GM18520 (cell line): ENCODE measurements around the gene SLC25A40.
"Not testable (repeated sequence)": the region's sequence is repeated elsewhere in the genome, so short reads cannot be mapped to it uniquely, and the experiment has no call there.

Source experiments
- ATAC-seq: cut with Tn5 transposase; IDR thresholded peaks from one replicate; pipeline ENCODE4 v1.9.1; 2021; ENCODE audit not compliant: unreplicated experiment

The SLC25A40 gene, protein sequence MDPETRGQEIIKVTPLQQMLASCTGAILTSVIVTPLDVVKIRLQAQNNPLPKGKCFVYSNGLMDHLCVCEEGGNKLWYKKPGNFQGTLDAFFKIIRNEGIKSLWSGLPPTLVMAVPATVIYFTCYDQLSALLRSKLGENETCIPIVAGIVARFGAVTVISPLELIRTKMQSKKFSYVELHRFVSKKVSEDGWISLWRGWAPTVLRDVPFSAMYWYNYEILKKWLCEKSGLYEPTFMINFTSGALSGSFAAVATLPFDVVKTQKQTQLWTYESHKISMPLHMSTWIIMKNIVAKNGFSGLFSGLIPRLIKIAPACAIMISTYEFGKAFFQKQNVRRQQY

DNA sequence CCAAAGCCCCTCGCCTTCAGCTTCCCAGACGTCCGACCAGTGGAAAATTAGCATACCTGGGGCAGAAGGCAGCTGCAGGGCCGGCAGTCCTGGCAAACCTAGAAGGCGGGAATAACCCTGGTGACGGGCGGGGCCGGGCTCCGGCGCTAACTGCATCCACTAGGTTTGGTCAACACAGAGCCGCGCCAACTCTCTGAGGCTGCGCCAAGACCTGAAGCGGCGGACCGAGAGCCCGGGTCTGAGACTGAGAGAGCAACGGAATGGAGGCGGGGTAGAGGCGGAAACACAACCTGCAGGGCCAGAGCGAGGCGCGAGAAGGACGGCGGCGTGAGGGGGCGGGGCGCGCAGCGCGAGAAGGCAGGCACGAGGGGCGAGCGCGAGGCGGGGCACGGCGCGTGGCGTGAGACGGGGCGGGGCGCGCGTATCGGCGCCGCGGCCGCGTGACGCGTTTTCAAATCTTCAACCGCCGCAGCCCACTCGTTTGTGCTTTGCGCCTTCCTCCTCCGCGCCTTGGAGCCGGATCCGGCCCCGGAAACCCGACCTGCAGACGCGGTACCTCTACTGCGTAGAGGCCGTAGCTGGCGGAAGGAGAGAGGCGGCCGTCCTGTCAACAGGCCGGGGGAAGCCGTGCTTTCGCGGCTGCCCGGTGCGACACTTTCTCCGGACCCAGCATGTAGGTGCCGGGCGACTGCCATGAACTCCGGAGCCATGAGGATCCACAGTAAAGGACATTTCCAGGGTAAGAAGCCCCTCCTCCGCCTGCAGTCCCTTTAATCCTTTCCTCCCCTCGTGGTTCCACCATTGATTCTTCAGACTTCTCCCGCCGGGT, at the start of gene SLC25A40, which contains the start of gene DBF4:
TSS of gene SLC25A40 (minus strand) at position 321 of the 829 bp plus-strand sequence. CDS start 17,633 bp downstream, outside the sequence.
TSS of gene DBF4 (plus strand) at position 454 of the 829 bp plus-strand sequence. CDS start at position 694, 240 bp downstream.
- peak; percentile 78 for ATAC-seq

DNA sequence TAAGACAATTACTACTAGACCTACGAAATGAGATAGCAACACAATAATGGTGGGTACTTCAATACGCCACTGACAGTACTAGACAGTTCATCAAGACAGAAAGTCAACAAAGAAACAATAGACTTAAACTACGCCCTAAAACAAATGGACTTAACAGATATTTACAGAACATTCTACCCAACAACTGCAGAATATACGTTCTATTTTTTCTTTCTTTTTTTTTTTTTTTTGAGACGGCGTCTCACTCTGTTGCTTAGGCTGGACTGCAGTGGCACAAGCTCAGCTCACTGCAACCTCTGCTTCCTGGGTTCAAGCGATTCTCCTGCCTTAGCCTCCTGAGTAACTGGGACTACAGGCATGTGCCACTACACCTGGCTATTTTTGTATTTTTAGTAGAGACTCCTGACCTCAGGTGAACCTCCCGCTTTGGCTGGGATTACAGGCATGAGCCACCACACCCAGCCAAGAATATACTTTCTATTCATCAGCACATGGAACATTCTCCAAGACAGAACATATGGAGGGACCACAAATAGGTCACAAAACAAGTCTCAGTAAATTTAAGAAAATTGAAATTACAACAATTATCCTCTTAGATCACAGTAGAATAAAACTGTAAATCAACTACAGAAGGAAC, 46.7 kb upstream of the SLC25A40 start:
- ATAC-seq: not testable (repeated sequence)

DNA sequence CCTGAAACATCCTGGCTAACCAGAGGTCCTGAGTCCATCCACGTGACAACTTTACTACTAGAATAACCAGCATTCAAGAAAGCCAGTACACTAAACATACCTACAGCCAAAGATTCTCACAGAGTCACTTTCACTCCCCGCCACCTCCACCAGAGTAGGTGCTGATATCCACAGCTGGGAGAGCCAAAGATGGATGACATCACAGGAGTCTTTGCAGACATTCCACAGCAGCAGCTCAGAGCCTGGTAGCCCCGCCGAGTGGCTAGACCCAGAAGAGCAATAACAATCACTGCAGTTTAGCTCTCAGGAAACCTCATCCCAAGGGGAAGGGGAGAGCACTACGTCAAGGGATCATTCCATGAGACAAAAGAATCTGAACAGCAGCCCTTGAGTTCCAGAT, 44.4 kb upstream of the SLC25A40 start:
- no peak for ATAC-seq

DNA sequence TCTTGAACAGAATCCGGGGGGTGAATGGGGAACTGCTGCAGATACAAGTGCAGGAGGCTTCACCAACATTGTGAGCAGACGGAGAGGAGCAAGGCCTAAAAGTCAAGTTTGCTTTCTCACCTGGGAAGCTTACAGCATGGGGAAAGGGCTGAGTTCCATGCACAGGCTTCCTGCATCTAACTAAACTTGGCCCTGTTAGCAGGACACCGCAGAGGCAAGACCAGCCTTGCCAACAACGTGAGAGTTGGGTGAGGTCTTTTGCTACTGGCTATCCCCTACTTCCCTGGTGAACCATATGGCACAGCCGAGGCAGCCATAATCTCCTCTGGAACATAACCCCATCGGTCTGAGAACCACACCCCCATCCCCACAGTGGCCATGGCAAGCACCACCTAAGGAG, 43.7 kb upstream of the SLC25A40 start:
- no peak for ATAC-seq

DNA sequence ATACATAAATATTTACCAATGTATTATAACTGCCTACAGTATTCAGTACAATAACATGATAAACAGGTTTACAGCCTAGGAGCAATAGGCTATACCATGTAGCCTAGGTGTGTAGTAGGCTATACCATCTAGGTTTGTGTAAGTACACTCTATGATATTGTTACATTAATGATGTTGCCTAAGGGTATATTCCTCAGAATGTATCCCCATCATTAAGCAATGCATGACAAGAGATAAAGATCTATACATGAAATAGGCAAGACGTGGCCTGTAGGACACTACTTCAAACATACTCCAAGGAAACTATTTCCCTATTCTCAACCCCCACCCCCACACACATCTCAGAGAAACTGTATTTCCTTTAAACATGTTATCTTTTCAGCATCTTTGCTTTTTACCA, 42.6 kb upstream of the SLC25A40 start:
- no peak for ATAC-seq

DNA sequence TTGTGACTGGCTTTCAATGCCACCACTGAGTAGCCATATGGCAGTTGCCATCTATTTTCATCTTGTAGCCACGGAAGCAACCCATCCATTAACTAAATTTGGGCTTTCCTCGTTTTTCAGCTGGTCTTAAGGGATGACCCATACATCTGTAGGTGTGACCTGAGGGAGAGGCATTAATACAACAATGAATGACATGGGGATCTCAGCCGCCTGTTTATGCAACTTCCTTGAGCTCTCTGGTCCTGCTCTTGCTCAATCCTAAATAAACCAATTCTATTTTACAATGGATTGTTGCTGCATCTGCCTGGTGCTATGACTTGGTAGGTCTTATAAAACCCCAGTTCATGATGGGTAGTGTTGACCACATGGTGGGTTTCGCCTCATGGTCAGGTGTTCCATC, 36.0 kb upstream of the SLC25A40 start:
- ATAC-seq: no peak

DNA sequence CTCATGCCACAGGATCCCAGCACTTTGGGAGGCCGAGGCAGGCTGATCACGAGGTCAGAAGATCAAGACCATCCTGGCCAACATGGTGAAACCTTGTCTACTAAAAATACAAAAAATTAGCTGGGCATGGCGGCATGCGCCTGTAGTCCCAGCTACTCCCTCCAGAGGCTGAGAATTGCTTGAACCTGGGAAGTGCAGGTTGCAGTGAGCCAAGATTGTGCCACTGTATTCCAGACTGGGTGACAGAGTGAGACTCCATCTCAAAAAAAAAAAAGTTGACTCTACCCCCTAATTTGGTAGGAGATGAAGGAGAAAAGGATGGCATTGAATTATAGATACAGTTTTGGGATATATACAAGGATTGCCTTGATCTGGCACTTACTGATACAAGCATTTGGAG, 32.7 kb upstream of the SLC25A40 start:
- not testable (repeated sequence) for ATAC-seq

DNA sequence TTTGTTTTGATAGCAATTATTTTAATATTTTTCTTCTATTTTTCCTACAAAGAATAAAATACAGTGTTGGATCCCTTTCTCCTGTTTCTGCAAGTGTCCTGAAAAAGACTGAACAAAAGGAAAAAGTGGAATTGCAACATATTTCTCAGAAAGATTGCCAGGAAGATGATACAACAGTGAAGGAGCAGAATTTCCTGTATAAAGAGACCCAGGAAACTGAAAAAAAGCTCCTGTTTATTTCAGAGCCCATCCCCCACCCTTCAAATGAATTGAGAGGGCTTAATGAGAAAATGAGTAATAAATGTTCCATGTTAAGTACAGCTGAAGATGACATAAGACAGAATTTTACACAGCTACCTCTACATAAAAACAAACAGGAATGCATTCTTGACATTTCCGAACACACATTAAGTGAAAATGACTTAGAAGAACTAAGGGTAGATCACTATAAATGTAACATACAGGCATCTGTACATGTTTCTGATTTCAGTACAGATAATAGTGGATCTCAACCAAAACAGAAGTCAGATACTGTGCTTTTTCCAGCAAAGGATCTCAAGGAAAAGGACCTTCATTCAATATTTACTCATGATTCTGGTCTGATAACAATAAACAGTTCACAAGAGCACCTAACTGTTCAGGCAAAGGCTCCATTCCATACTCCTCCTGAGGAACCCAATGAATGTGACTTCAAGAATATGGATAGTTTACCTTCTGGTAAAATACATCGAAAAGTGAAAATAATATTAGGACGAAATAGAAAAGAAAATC, 31.2 kb upstream of the SLC25A40 start:
- ATAC-seq: not testable (repeated sequence)

DNA sequence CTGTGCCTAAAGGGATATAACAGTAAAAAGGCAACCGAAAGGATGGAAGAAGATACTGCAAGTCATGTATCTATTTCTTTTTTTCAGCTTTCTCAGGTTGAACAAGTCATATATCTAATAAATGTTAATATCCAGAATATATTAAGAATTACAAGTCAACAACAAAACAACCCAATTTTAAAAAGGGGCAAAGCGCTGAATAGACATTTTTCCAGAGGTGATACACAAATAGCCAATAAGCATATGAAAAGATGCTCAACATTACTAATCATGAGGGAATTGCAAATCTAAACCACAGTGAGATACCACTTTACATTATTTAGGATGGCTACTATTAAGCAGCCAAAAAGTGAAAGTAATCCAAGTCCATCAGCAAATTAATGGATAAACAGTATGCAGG, 23.1 kb upstream of the SLC25A40 start:
- ATAC-seq: no peak

DNA sequence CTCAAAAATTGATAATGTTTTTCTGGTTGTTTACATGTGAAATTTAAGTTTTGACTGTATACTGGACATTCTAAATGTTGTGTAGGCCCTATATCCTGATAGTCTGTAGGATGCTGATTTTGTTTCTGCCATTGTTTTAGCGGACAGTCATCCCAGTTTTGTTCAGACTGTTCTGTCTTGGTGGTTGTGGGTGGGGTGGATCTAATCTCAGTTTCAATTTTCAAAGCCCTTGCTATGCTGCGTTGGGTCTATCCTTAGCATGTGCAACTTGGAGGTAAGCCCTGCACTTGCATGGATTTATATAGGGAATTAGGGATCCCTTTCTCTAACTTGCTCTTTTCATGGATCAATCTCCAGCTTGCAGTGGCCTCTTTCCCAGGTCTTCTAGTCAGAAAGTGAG, 19.2 kb upstream of the SLC25A40 start:
- ATAC-seq: no peak

DNA sequence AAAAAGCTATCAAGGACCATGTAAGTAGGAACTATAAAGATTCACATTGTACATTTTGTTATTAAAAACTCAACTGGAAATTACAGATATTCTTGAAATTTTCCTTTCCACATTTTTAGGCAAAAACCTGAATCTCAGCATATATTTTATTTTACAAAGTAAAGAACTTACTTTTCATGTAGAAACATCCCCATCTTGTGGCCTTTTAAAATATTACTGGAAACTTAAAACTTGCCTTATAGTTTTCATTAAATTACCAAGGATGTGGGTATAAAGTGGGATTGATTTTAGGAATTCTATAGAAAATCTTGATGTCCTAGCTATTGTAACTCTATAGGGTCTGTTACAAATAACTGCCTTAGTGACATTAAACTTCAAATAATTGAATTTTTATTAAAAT, 10.7 kb upstream of the SLC25A40 start:
- ATAC-seq: no peak

DNA sequence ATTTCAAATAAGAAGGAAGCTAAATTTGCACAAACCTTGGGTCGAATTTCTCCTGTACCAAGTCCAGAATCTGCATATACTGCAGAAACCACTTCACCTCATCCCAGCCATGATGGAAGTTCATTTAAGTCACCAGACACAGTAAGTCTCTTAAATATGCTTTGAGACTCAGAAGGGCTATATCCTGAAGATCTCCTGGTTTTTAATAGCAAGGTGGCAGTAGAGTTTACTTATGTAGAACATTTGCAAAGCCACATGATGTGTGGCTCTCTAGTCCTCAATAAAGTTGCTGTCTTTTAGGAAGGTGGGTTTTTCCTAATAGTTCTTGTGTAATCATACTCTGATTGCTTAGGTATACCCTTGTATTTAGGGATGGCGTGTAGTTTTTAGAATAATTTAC, 8.9 kb upstream of the SLC25A40 start:
- no peak for ATAC-seq

DNA sequence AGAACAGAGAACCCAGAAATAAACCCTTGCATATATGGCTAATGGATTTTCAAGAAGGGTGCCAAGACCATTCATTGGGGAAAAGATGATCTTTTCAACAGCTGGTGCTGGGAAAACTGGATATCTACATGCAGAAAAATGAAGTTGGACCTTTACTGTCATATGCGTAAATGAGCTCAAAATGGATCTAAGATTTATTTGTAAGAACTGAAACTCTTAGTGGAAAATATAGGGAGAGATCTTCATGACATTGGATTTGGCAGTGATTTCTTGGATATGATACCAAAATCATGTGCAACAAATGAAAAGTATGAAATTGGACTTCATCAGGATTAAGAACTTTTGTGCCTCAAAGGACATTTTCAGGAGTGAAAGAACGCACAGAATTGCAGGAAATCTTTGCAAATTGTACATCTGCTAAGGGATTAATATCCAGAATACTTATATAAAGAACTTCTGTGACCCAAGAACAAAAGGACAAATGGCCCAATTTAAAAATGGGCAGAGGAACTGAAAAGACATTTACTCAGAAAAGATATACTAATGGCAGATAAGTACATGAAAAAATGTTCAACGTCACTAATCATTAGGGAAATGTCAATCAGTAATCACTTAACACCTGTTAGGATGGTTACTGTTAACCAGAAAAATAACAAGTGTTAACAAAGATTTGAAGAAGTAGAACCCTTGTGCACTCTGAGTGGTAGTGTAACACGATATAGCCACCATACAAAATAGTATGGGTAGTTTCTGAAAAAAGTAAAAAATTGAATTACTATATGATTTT, 6.2 kb upstream of the SLC25A40 start:
- ATAC-seq: no peak

DNA sequence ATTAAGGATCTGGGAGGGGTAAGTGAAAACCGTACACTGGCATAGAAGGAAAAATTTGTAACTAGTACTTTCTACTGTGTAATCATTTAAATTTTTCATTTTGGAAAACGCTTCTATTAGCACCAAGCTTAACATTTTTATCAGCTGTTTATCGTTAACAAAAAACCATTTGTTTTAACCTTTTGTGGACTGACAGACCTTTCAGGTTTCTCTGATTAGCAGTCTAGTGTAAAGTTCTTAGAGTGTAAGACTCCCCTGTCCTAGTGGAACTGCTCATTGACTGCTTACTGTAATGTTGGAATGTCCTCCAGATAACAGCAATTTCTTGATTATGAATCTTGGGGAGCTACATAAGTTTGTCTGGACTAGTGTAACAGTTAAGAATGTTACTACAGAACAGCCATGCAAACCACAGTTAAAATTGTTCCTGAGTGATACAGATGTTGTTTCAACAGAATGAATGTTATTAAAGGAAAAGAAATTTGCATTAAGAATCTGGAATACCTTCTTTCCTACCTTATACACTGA, 2.1 kb upstream of the SLC25A40 start:
- ATAC-seq: no peak

DNA sequence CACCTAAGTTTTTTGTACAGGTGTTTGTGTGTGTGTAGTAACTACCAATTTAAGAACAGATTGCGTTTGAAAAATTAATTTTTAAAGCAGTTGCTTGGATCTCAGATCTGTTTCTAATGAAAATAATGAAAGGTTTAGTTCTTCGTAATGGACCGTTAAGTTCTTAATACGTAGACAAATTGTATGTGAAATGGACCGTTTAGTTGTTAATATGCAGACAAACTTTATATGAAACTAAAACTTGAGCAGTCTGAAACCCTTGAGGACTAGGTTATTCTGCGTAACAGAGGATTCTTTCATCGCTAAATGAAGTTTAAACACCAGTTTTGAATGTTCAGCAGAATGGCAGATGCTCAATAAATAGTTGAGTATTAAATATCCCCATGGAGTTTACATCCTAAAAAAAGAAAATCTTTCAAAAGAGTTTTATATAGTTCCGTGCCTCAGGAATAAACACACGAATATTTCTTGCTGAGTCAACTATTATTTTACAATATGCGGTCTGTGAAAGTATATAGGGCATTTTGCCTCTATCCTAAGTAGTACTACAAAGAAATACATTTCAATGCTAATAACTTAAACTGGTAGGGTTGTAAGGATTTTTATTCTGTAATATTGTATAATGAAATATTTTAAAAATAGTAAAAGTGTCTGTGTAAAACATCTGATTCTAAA, 1.3 kb upstream of the SLC25A40 start:
- no peak for ATAC-seq

DNA sequence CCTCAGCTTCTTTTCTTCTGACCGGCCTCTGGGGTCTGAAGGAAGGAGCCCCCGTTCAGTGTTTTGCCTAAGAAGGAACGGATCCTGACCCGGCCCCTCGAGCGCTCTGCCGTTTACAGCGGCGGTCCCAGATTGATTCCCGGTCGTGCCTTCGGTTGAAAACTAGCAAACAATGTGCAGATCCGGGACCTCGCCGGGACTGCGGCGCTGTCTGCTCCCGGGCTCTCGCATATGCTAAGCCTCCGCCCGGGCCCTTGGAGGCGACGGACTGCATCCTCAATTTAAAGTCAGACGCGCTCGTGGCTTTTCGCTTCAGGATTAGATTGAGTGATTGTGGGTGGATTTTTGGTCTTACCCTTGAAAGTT, 692 bp upstream of the SLC25A40 start:
- no peak for ATAC-seq

DNA sequence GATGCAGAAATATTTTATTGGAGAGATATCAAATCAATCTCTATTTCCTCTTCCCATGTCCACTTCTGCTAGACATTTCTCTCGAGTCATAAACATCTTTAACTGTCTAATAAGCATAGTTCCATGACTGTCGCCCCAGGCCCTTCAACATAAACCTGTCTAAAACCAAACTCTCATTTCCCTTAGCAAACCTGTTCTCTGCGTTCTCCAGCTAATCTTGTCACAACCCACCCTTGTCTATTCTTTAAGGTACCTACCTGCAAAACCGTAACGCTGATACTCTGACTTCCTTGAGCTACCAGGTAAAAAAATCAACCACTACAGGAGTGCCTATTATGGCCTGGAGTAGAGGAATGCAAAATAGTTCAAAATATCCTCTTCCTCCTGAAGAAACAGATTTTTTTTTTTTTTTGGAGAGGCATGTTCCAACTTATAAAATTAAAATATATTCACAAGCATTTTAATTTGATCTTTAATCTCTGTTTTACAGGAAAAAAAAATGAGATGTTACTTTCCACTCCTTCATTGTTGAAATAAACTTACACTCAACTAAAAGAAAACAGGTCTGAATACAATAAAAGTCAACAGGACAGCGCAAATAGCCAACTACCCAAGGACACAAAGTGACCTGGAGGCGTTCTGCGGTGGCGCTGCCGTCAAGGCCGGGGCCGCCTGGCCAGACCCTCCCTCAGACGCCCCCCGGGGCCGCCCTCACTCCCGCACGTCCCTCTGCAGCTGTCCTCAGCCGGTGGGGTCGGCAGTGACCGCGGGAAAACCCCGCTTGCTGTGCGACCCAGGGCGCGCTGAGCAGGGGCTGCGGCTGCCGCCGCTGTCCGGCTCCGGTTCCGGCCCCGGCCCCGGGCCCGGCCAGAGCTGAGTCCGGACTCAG, 765 bp downstream of the SLC25A40 start:
- peak; percentile 12 for ATAC-seq

DNA sequence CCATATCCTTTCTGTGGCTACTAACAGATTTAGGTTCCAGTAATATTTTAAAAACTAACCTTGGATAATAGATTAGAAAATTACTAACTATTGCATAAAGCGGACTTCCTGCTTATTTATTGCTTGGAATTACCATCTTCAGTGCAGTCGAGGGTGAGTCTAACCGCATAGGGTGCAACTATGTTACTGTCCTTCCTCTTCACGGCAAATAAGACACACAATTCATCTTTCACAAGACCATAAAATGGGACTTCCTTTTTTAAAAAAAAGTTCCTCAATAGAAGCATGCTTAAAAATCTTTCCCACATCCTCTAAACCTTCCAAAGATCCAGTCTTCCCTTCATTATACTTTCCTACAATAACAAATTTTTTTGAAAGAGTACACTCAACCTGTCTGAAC, 2.1 kb downstream of the SLC25A40 start:
- ATAC-seq: no peak
